Spleen (tissue), 11 donors: ENCODE data around the gene PRAMEF12. TPM values are rescaled to one million over a fixed set of nuclear protein-coding genes. Genes with fewer than 3 reads are reported as not detected.
"Not testable (repeated sequence)": the region's sequence is repeated elsewhere in the genome, so short reads cannot be mapped to it uniquely, and the experiment has no call there.

Experiments used
- DNase-seq: peaks from one replicate; pipeline ENCODE4 v3.0.0-alpha.2; 2020
- H3K27ac ChIP-seq, 8 donors: fragments of 200-600 bp; sonication (generic) in 7 of 8; 1 replicate in 4 of 8; 2 replicates in 4 of 8; pipeline versions ENCODE4 v1.5.0 to v1.8.0; 2016 to 2021; ENCODE audit warnings: inconsistent platforms in 4 of 8, mild to moderate bottlenecking in 4 of 8, moderate library complexity in 1 of 8
- H3K27me3 ChIP-seq, 7 donors: fragments of 200-600 bp; sonication (generic) in 6 of 7; replicated peaks in 1 of 7; 1 replicate in 4 of 7; 2 replicates in 3 of 7; pipeline versions ENCODE4 v1.5.0 to v1.8.0; 2016 to 2021; ENCODE audit warnings: inconsistent platforms in 3 of 7, mild to moderate bottlenecking in 1 of 7
- H3K36me3 ChIP-seq, 6 donors: fragments of 200-600 bp; sonication (generic) in 5 of 6; 1 replicate in 4 of 6; 2 replicates in 2 of 6; pipeline versions ENCODE4 v1.5.0 to v1.8.0; 2016 to 2021; ENCODE audit warnings: inconsistent platforms in 2 of 6
- H3K4me1 ChIP-seq, 6 donors: fragments of 200-600 bp; sonication (generic) in 5 of 6; 1 replicate in 3 of 6; 2 replicates in 3 of 6; pipeline versions ENCODE4 v1.5.0 to v1.8.0; 2016 to 2021; ENCODE audit warnings: inconsistent platforms in 3 of 6
- H3K4me3 ChIP-seq, 8 donors: fragments of 200-600 bp; sonication (generic) in 7 of 8; 1 replicate in 4 of 8; 2 replicates in 4 of 8; pipeline versions ENCODE4 v1.5.0 to v1.8.0; 2016 to 2021; ENCODE audit warnings: inconsistent platforms in 4 of 8, mild to moderate bottlenecking in 4 of 8, moderate library complexity in 2 of 8
- H3K9me3 ChIP-seq, 8 donors: fragments of 200-600 bp; sonication (generic) in 7 of 8; 1 replicate in 4 of 8; 2 replicates in 4 of 8; pipeline versions ENCODE4 v1.5.0 to v1.8.0; 2016 to 2021; ENCODE audit warnings: inconsistent platforms in 4 of 8
- CTCF ChIP-seq, 11 experiments: fragments of 200-600 bp in 7 of 11; fragments of 450-650 bp in 4 of 11; sonication (generic) in 4 of 11; IDR thresholded peaks in 8 of 11; conservative IDR thresholded peaks in 3 of 11; 1 replicate in 7 of 11; 2 replicates in 4 of 11; pipeline versions ENCODE4 v1.4.0 to v1.8.0; 2016 to 2021; ENCODE audit warnings: antibody characterized with exemption in 11 of 11, inconsistent platforms in 4 of 11, mild to moderate bottlenecking in 1 of 11
- POLR2A ChIP-seq, 3 donors: fragments of 450-650 bp; IDR thresholded peaks; one replicate each; pipeline ENCODE4 v1.5.1; 2017; ENCODE audit warnings: antibody characterized with exemption in 3 of 3, mild to moderate bottlenecking in 1 of 3
- POLR2AphosphoS5 ChIP-seq, 3 donors: sonication (generic); formaldehyde crosslinking; IDR thresholded peaks; one replicate each; pipeline ENCODE4 v1.5.1; 2017; ENCODE audit warnings: antibody characterized with exemption in 3 of 3
- WGBS, 5 donors: extraction: QIAGEN DNeasy Blood & Tissue Kit in 3 of 5; methylation state at CpG; one replicate each; pipeline versions ENCODE4 v1.1.5 to v1.1.7; 2013 to 2018; 5-methylcytosine and 5-hydroxymethylcytosine counted together
- intact Hi-C: fragments of 100-400 bp; cut with DNase I; formaldehyde crosslinking; loops from one replicate; pipeline ENCODE4 v1.15.0; 2023; ENCODE audit warnings: low total_unique reads
- polyA plus RNA-seq, 3 donors: library from polyadenylated mRNA; stranded (reverse); fragments of 200-250 nt; gene quantifications; one replicate each; pipeline ENCODE4 v1.2.1, GENCODE V29; 2013
- total RNA-seq, 7 donors: library from RNA; depleted of rRNA in 3 of 7; stranded (reverse); fragments of >200 nt in 3 of 7; fragmentation: NEBNext Ultra II Directional in 4 of 7; extraction: Animal tissue kit (Norgen Biotek cat#: 25700) in 4 of 7; gene quantifications; one replicate each; pipeline versions ENCODE4 v1.1.0 to v1.2.1, GENCODE V29; 2016 to 2021
- donor health status: healthy with polysubstance abuse.
- donor health status: DM: no; HTN: no; CAD: no; lungs with moderate emphysema.
- donor health status: DM: no; HTN: no; CAD: no.
- donor health status: Bipolar disorder and iron deficiency.
- donor health status: healthy.
- donor health status: DM: no; HTN: no; CAD: no.
- donor health status: DM: yes; HTN: yes; CAD: no.

PRAMEF12 gene
- total and polyA plus RNA-seq, 10 donors, result not detected

GRCh38 chr1:12778907-12779306 lies 5.4 kb downstream of the PRAMEF12 start:
- Histone ChIP-seq H3K27ac (no peak overlapping the region), H3K4me3 (no peak overlapping the region), H3K27me3 (peaks cover 0 to 15% (median 0%) of the 10 kb centered on the region in 7 donors), H3K9me3 (peaks cover 0 to 9% (median 9%) of the 10 kb centered on the region in 8 donors), H3K36me3 (no peaks in the 10 kb centered on the region), H3K4me1 (no peaks in the 10 kb centered on the region)
- no peak for DNase-seq
- 84 to 94% (median 89%) methylated on average over 6 of the region's 6 CpGs for WGBS, 5 donors
- intact Hi-C loops, result no loop called here
- TF ChIP-seq POLR2AphosphoS5 (IDR thresholded peaks at IDR 0.05) (no peak), CTCF (IDR thresholded peaks at IDR 0.05 in 8 of 11, conservative IDR thresholded peaks at IDR 0.05 in 3 of 11) (no peak), POLR2A (IDR thresholded peaks at IDR 0.05) (no peak)

GRCh38 chr1:12781488-12781887 lies 8.0 kb downstream of the PRAMEF12 start:
- DNase-seq, H3K27me3 ChIP-seq, H3K36me3 ChIP-seq, H3K27ac ChIP-seq, intact Hi-C loops, H3K4me1 ChIP-seq, H3K4me3 ChIP-seq: not testable (repeated sequence)
- peaks cover 0 to 35% (median 34%) of the 10 kb centered on the region in 8 donors for H3K9me3 ChIP-seq
- 72 to 86% (median 80%) methylated on average over 4 to 5 of the region's 5 CpGs for WGBS, 5 donors

- H3K4me3 ChIP-seq, H3K27ac ChIP-seq, H3K4me1 ChIP-seq, H3K36me3 ChIP-seq, H3K27me3 ChIP-seq, intact Hi-C loops, DNase-seq: not testable (repeated sequence)
- 31 to 48% (median 38%) methylated on average over 6 of the region's 7 CpGs for WGBS, 5 donors
- peaks cover 0 to 51% (median 37%) of the 10 kb centered on the region in 8 donors for H3K9me3 ChIP-seq
Observed at GRCh38 chr1:12783783-12784182, 10.2 kb downstream of the PRAMEF12 start.

DNA sequence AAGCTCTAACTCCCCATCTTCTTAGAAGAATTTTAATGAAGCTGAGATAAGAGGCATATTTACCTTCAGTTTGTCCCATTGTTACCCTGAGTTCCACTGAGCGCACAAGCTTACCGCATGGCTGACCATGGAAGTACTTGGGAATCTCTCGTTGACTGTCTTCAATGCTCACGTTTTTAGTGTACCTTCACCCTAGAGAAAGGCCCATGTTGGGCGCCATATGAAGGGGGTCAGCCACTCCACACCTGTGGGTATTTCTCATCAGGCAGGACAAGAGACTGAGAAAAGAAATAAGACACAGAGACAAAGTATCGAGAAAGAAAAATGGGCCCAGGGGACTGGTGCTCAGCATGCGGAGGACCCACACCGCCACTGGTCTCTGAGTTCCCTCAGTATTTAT lies 11.2 kb downstream of the PRAMEF12 start:
- H3K4me3 ChIP-seq, H3K36me3 ChIP-seq, H3K27ac ChIP-seq, H3K27me3 ChIP-seq, intact Hi-C loops, H3K4me1 ChIP-seq, DNase-seq: not testable (repeated sequence)
- WGBS, 5 donors, result 81 to 94% (median 83%) methylated on average over 7 to 8 of the region's 8 CpGs
- H3K9me3 ChIP-seq, result peaks cover 0 to 51% (median 37%) of the 10 kb centered on the region in 8 donors

DNA sequence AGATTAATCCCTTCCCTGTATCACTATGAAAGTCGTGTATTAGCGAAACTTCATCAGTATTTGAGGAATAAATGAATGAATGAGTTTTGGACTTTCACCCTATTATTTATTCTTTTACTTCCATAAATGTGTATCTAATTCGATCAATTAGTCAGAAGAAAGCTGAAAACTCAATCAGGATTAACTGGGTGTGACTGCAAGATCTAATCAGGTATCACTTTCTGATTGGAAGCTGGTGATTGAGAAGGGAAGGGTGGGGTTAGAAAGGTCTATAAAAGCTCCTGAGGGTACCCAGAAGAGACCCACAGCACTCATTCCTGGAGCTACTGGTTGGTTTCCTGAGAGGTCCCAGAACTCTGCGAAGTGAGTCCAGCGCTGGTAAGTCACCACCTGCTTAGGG lies 17.6 kb downstream of the PRAMEF12 start, which contains the start of gene PRAMEF1:
PRAMEF1 (plus strand) TSS at position 301 of the 400 bp plus-strand sequence. CDS start 1,831 bp downstream, outside the sequence.
- WGBS, 5 donors, result 81 to 96% (median 86%) methylated on average over 3 to 5 of the region's 5 CpGs
- H3K36me3 ChIP-seq, H3K4me3 ChIP-seq, H3K27ac ChIP-seq, DNase-seq, H3K27me3 ChIP-seq, intact Hi-C loops, H3K4me1 ChIP-seq: not testable (repeated sequence)
- peaks cover 0 to 20% (median 6%) of the 10 kb centered on the region in 8 donors for H3K9me3 ChIP-seq

DNA sequence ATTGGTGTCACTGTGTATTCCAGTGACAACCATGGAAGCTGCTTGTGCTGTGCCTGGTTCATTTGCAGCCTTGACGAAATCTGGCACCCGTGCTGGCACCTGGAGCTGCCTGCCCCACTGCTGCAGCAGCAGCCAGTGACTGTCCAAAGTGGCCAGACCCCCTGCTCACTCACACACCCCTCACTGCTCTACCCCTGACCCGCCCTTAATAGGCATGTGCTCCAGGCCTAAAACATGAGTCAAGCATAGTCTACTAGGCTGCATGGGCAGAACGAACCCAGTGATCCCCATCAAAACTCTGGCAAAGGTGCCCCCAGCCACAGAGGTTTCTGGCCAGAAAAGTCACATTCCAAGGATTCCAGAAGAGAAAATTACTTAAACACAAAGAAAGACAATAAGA lies 25.4 kb downstream of the PRAMEF12 start:
- WGBS, 5 donors, result 52 to 85% (median 70%) methylated on average over 4 of the region's 4 CpGs
- no peaks in the 10 kb centered on the region for H3K4me1 ChIP-seq
- TF ChIP-seq POLR2A (IDR thresholded peaks at IDR 0.05), result no peak
- no peak for TF ChIP-seq CTCF (IDR thresholded peaks at IDR 0.05 in 8 of 11, conservative IDR thresholded peaks at IDR 0.05 in 3 of 11)
- no peak for TF ChIP-seq POLR2AphosphoS5 (IDR thresholded peaks at IDR 0.05)
- H3K36me3 ChIP-seq, result no peaks in the 10 kb centered on the region
- no peak overlapping the region for H3K4me3 ChIP-seq
- intact Hi-C loops, result no loop called here
- no peak for DNase-seq
- H3K27me3 ChIP-seq, result peaks cover 0 to 4% (median 0%) of the 10 kb centered on the region in 7 donors
- no peak overlapping the region for H3K27ac ChIP-seq
- H3K9me3 ChIP-seq, result peaks cover 0 to 8% (median 0%) of the 10 kb centered on the region in 8 donors
